Left kidney (tissue), 2 donors: ENCODE measurements around the gene TBC1D14. TPM values are rescaled to one million over a fixed set of nuclear protein-coding genes. Genes with fewer than 3 reads are reported as not detected.
A peak's percentile ranks its signal among the peaks of the same experiment; 100 is the strongest.

ENCODE experiments used
- DNase-seq: peaks from one replicate; pipeline ENCODE4 v3.0.0-alpha.2; 2013
- polyA plus RNA-seq: library from polyadenylated mRNA; unstranded; fragments of 120-200 nt; gene quantifications from one replicate; pipeline ENCODE4 v1.2.1, GENCODE V29; 2013; ENCODE audit not compliant: insufficient read length

Gene TBC1D14
- polyA plus RNA-seq, 1 donor = 64.9 TPM

- peak; percentile 31 for DNase-seq
Measured at GRCh38 chr4:6992728-6993677, 83.4 kb downstream of the TBC1D14 start.

GRCh38 chr4:6996481-6996880, 86.9 kb downstream of the TBC1D14 start:
- DNase-seq = no peak

GRCh38 chr4:6999172-7000086, 89.8 kb downstream of the TBC1D14 start:
- DNase-seq = no peak

GRCh38 chr4:7000421-7001176, 91.0 kb downstream of the TBC1D14 start:
- DNase-seq = no peak

GRCh38 chr4:7001271-7001670, 91.6 kb downstream of the TBC1D14 start:
- DNase-seq = no peak

- no peak for DNase-seq
Measured at GRCh38 chr4:7002336-7002735, 92.7 kb downstream of the TBC1D14 start.

- no peak for DNase-seq
Measured at GRCh38 chr4:7003176-7003878, 93.7 kb downstream of the TBC1D14 start.

GRCh38 chr4:7003879-7004240, 94.2 kb downstream of the TBC1D14 start:
- DNase-seq = no peak

GRCh38 chr4:7004331-7004730, 94.7 kb downstream of the TBC1D14 start:
- no peak for DNase-seq

GRCh38 chr4:7005571-7005970, 95.9 kb downstream of the TBC1D14 start:
- DNase-seq = no peak

- no peak for DNase-seq
Measured at GRCh38 chr4:7006411-7006810, 96.8 kb downstream of the TBC1D14 start.

- DNase-seq = no peak
Measured at GRCh38 chr4:7007142-7007907, 97.7 kb downstream of the TBC1D14 start.

GRCh38 chr4:7007944-7008343, 98.3 kb downstream of the TBC1D14 start:
- DNase-seq = no peak

GRCh38 chr4:7009564-7009963, 99.9 kb downstream of the TBC1D14 start:
- DNase-seq = no peak

GRCh38 chr4:7013175-7013574, 103.5 kb downstream of the TBC1D14 start:
- DNase-seq = no peak

GRCh38 chr4:7014815-7015214, 105.2 kb downstream of the TBC1D14 start:
- DNase-seq = no peak

GRCh38 chr4:7015383-7016035, 105.9 kb downstream of the TBC1D14 start:
- DNase-seq = no peak

- DNase-seq = no peak
Measured at GRCh38 chr4:7016086-7016485, 106.5 kb downstream of the TBC1D14 start.

GRCh38 chr4:7016512-7016911, 106.9 kb downstream of the TBC1D14 start:
- no peak for DNase-seq

- DNase-seq = no peak
Measured at GRCh38 chr4:7017446-7018048, 107.9 kb downstream of the TBC1D14 start.
